NCI-H1930 (cell line): Measurements from ENCODE around the gene AGAP2.
A peak's percentile ranks its signal among the peaks of the same experiment; 100 is the strongest.
"Not testable (repeated sequence)": the region's sequence is repeated elsewhere in the genome, so short reads cannot be mapped to it uniquely, and the experiment has no call there.

Experiments
- DNase-seq, 2 experiments: peaks; one replicate each; lab custom pipeline; 2025; lab: John Stamatoyannopoulos, UW

Gene AGAP2

DNA sequence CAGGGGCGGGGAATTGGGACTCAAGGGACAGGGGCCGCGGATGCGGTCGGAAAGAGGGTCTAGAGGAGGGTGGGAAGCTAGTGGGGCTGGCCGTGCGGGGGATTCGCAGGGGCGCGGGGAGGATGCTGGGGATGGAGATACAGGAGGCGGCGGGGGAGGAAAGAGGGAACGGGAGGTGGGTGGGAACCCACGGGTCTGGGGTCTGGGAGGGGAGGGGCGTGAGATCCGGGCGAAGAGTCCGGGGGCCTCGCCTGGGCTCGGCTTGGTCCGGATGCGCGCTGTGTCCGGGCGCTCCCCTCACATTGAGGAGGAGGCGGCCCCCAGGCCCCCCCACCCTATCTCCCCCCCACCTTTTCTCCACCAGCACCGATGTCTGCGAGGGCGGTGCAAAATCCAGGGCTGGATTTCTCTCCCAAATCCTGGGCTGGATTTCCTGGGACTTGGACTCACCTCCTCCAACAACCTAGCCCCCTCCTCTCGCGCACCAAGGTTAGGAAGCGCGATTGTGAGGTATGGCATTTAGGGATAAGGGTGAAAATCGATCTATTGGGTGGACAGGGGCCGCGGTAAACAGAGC, at the start of gene AGAP2:
Gene AGAP2, minus strand, starts transcription at position 82 of the 577 bp plus-strand sequence. CDS start 496 bp downstream, outside the sequence.
- peak; percentile 41 to 76 for DNase-seq

GRCh38 chr12:57783861-57784260, 45.3 kb upstream of the AGAP2 start:
- no peak for DNase-seq

DNA sequence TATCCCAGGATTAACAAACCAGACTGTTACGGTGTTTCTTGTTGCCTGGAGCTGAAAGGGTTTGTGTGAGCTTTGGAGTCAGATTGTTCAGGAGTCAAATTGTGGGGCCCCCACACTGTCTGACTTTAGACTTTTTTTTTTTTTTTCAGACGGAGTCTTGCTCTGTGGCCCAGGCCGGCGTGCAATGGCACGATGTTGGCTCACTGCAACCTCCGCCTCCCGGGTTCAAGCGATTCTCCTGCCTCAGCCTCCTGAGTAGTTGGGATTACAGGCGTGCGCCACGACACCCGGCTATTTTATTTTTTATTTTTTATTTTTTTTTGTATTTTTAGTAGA, 44.9 kb upstream of the AGAP2 start:
- no peak for DNase-seq

GRCh38 chr12:57782608-57783465, 44.3 kb upstream of the AGAP2 start, which contains the start of gene TSFM:
Gene TSFM (plus strand): TSS chr12:57782787. CDS start chr12:57782802, 15 bp downstream.
- DNase-seq: peak; percentile 90 to 98

DNA sequence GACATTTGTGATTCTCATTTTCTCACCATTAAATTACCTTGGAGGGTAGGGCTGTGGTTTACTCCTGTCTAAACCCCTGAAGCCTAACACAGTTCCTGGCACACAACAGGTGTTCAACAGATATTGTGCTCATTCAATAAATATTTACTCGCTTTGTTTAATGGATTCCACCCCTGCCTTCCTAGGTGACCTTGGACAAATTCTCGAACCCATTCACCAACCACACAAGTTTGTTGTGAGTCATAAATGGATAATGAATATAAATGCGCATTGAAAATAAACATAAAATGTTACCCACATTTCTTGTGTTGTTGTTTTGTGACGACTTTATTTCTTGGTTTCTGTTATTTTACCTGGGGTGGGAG, 43.7 kb upstream of the AGAP2 start:
- no peak for DNase-seq

GRCh38 chr12:57781801-57782200, 43.3 kb upstream of the AGAP2 start:
- DNase-seq: no peak

DNA sequence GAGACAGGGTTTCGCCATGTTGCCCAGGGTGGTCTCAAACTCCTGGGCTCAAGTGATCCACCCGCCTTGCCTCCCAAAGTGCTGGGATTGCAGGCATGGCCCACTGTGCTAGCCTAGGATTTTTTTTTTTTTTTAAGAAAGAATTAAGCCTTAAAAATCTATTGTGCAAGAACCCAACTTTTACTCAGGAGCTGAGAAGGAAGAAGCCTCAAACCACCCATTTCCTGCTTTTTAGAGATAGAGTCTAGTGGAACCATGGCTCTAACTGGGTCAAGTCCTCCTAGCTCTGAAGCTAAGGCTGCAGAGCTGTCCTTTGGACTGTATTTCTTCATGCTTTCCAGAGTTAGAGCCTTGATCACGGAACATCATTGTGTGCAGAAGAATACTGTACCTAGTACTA, 42.7 kb upstream of the AGAP2 start:
- DNase-seq: no peak

GRCh38 chr12:57780284-57780897, 41.8 kb upstream of the AGAP2 start:
- no peak for DNase-seq

DNA sequence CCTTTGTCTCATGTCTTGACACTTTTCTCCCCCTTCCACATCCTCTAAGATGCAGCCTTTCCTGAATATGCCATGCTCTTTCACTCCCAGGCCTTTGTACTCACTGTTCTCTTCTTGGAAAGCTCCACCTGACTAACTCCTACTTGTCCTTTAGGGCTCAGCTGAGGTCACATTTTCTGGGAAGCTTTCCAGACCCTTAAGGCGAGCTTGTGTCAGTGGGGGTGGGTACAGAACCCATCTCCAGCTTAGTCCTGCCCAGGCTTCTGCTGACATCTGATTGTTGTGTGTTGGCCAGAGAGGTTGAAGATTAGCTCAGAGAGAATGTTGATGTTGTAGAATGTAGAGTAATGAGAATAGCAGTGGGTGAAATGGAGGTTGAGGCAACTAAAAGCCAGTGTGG, 41.2 kb upstream of the AGAP2 start:
- DNase-seq: no peak

- no peak for DNase-seq
Measured at GRCh38 chr12:57777911-57778310, 39.4 kb upstream of the AGAP2 start.

- no peak for DNase-seq
Measured at GRCh38 chr12:57777367-57777766, 38.8 kb upstream of the AGAP2 start.

GRCh38 chr12:57776247-57776587, 37.7 kb upstream of the AGAP2 start:
- no peak for DNase-seq

- DNase-seq: no peak
Measured at GRCh38 chr12:57775563-57776246, 37.2 kb upstream of the AGAP2 start.

DNA sequence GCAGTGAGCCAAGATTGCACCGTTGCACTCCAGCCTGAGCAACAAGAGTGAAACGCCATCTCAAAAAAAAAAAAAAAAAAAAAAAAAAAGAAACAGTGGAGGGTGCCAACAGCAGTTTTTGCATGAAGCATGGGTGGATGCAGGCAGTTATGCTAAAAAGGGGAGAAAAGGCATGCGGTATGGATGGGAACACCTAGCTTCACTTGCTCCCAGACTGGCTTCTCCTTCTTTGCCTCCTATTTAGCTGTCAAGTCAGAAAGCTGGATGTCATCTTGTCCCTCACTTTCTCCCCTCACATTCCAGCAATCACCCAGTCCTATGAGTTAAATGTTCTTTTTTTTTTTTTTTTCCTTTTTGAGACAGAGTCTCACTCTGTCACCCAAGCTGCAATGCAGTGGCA, 36.5 kb upstream of the AGAP2 start:
- DNase-seq: no peak

DNA sequence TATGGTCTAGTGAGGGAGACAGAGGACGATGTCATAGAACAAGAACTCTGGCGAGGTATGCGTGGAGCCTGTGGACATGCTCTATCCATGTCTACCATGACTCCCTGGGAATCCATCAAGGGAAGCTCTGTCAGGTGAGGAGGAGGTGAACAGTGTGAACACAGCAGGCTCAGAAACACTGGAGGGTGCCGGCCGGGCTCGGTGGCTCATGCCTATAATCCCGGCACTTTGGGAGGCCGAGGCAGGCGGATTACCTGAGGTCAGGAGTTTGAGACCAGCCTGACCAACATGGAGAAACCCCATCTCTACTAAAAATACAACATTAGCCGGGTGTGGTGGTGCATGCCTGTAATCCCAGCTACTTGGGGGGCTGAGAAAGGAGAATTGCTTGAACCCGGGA, 36.1 kb upstream of the AGAP2 start:
- not testable (repeated sequence) for DNase-seq

DNA sequence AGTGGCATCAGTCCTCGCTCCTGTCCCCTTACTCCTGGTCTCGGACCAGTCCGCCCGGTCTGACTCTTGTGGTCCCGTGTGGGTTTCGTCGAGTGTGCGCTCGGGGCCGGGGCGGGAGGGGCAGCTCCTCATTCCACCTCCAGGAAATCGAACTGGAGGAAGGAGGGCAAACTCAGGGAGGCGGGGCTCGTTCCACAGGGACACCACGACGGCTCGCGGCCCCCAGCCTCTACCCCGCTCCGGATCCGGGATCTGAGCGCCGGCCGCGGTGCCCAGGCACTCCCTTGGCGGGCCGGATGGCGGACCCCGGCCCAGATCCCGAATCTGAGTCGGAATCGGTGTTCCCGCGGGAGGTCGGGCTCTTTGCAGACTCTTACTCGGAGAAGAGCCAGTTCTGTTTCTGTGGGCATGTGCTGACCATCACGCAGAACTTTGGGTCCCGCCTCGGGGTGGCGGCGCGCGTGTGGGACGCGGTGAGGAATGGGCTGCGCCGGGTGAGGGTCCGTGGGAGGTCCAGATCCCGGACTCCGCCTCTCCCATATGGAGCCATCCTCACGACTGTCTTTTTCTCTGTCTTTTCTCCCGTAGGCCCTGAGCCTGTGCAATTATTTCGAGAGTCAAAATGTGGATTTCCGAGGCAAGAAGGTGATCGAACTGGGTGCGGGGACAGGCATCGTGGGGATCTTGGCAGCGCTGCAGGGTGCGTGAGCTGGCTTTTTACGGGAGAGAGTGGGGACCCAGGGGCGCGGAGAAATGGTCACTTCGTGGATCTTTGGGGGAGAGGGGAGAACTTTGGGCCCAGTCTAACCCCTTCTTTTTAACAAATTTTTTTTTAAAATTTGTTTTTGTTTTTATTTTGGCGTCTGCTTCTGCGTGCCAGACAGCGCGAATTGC, 34.1 kb upstream of the AGAP2 start, which contains the start of gene EEF1AKMT3:
Gene EEF1AKMT3, plus strand, starts transcription at position 186 of the 894 bp plus-strand sequence. Its CDS starts 111 bp downstream, at position 297.
- DNase-seq: peak; percentile 46

DNA sequence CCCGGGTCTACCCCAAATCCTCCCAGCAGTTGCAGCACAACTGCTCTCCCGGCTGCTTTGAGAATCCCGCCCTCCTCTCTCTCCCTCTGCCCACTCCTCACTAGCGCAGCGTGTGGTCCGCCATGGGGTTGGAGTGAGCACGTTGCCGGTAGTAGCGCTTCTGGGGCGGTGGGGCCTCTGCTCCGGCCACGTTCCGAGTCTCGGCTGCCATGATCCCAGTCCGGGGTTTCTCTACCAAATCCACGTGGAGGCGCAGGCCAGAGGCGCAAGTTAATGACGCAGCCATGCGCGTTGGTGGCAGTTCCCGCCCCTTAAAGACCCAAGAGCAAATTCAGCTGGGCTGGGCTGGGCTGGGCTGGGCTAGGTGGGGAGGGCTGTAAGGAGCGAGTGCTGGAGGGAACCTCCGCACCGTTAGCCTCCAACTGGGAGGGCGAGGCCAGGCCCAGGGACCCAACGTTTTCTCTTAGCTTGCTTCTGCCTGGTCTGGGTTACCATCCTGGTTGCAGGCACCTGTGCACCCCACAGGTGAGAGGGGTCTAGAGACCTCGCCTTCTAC, 33.4 kb upstream of the AGAP2 start, which contains the start of gene METTL1:
Gene METTL1, minus strand, starts transcription at position 233 of the 556 bp plus-strand sequence. Its CDS starts 22 bp downstream, at position 211.
- DNase-seq: peak; percentile 92 to 94

DNA sequence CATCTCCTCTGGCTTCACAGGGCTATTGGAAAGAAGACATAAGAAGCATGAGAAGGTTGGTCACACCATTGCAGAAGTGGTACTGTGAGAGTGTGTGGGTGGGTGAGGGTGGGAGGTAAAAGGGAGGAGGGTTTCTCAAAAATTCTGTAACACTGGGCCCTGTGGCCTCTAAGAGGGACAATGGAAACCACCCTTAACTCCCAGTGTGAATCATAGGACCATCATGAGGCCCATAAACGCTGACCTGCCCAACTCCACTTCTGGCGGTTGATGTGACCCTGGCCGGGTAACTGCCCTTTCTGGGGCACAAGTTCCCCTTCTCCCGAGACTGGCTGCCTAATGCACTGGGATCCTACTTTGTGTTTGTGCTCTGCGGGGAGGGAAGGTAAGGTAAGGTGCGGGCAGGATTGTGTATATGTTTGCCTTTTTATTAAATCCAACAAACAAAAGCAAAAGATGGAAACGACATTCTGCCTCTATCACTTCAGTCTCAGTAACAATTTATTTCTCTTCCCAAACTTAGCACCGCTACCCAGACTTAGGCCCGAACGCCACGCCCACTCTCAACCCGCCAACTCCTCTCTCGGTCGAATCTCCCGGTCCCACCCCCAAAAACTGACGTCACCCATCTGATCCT, 32.8 kb upstream of the AGAP2 start:
- DNase-seq: peak; percentile 69 to 81

DNA sequence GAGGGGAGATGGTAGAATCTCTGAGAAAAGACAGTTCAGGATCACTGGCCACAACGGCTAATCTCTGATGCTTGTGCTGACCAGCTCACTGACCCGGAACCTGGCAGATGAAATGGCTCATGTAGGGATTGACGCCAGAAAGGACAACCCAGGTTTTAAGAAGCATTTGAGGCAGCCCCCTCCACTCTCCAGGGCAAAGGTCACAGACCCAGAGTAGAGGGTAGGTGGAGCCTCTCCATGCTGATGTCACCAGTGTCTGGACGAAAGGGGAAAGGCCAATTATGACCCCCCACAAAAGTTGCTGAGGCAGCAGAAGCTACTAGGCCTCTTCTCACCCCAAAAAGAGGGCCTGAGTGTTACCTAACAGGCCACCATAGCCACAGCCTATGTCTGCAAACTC, 32.2 kb upstream of the AGAP2 start:
- DNase-seq: no peak

DNA sequence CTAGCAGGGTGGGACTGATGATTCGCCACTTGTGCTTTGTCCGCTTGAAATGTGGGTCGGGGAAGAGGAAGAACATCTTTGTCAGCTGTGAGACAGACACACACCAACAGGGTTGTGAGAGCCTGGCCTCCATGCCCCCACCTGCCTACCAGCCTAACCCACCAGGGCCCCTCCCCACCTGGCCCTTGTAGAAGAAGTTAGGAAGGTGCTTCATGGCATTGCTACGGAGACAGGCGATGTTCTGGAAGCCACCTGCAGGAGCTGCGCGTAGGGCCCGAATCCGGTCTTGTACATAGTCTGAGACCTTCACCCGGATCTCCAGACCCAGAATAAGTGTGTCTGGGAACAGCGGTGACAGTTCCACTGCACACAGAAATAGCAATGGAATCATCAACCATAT, 31.1 kb upstream of the AGAP2 start:
- DNase-seq: no peak

GRCh38 chr12:57767876-57768275, 29.3 kb upstream of the AGAP2 start:
- DNase-seq: no peak
